Measurements from ENCODE around the gene RAP1A. TPM values are rescaled to one million over a fixed set of nuclear protein-coding genes. Genes with fewer than 3 reads are reported as not detected.

Gene RAP1A
- polyA plus RNA-seq, 1 of the 3 experiments (the other 2 are of a cell fraction) = 17.7 TPM

DNA sequence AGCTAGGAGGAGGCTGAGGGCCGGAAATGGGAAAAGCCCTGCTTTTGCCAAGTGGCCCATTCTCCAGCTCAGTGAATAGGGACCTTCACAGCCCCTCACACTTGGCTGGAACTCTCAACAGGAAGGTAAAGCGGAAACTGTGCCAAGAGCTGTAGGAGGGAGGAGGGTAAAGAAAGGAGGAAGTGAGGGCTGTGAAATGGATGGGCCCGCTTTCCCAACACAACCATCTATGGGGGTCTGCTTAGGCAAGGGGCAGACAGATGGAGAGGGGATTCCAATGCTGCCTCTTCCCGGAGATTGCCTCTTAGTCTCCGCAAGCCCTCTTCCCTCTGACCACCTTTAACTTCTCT lies 114.4 kb downstream of the RAP1A start:
- Histone ChIP-seq H3K4me1 (ENCODE audit: control insufficient read depth in 1 of 2, insufficient read depth in 2 of 2, low read depth in 1 of 2, low read length in 1 of 2) (peaks cover 8 to 15% of the 10 kb centered on the region in 2 experiments; a peak in 3 of 4 replicates), H3K27ac (ENCODE audit: low read depth in 2 of 2, low read length in 1 of 2) (no peak overlapping the region), H3K4me2 (no peak overlapping the region), H3K9ac (no peak overlapping the region), H3K9me3 (no peaks in the 10 kb centered on the region), H3K79me2 (ENCODE audit: insufficient read depth) (no peaks in the 10 kb centered on the region), H3K36me3 (replicated peaks in 1 of 2; ENCODE audit: control insufficient read depth in 1 of 2, insufficient read depth in 2 of 2, low read length in 1 of 2) (no peaks in the 10 kb centered on the region), H4K20me1 (ENCODE audit: insufficient read depth) (no peaks in the 10 kb centered on the region), H2AFZ (ENCODE audit: low read depth) (no peak overlapping the region), H3K27me3 (ENCODE audit: insufficient read depth) (no peaks in the 10 kb centered on the region), H3K4me3 (ENCODE audit: low read depth in 2 of 2, low read length in 1 of 2) (no peak overlapping the region), H3F3A (replicated peaks; ENCODE audit: insufficient read depth) (no peaks in the 10 kb centered on the region), H3K9me2 (no peaks in the 10 kb centered on the region)
- ChIA-PET POLR2A (no interaction called here), CTCF (no interaction called here)
- 93% methylated on average over 5 of the region's 5 CpGs for WGBS (ENCODE audit: low lambda C conversion rate)
- DNase-seq = no peak
- TF ChIP-seq TAF1 (IDR thresholded peaks at IDR 0.05; ENCODE audit: borderline replicate concordance, low read depth, low read length) (no peak), FOSL2 (IDR thresholded peaks at IDR 0.05; ENCODE audit: borderline replicate concordance, low read depth) (no peak), FOXJ3 (CRISPR knock-in tag; IDR thresholded peaks at IDR 0.05) (no peak), EP300 (IDR thresholded peaks at IDR 0.05; ENCODE audit: borderline replicate concordance in 1 of 2, low read depth in 1 of 2, low read length in 1 of 2) (no peak), RXRA (IDR thresholded peaks at IDR 0.05; ENCODE audit: borderline replicate concordance, low read depth) (no peak), TCF12 (IDR thresholded peaks at IDR 0.05) (no peak), ELF1 (IDR thresholded peaks at IDR 0.05) (no peak)
- TF ChIP-seq, protein P1, sequence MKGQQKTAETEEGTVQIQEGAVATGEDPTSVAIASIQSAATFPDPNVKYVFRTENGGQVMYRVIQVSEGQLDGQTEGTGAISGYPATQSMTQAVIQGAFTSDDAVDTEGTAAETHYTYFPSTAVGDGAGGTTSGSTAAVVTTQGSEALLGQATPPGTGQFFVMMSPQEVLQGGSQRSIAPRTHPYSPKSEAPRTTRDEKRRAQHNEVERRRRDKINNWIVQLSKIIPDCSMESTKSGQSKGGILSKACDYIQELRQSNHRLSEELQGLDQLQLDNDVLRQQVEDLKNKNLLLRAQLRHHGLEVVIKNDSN (IDR thresholded peaks at IDR 0.05; ENCODE audit: borderline replicate concordance, low read depth) = no peak

DNA sequence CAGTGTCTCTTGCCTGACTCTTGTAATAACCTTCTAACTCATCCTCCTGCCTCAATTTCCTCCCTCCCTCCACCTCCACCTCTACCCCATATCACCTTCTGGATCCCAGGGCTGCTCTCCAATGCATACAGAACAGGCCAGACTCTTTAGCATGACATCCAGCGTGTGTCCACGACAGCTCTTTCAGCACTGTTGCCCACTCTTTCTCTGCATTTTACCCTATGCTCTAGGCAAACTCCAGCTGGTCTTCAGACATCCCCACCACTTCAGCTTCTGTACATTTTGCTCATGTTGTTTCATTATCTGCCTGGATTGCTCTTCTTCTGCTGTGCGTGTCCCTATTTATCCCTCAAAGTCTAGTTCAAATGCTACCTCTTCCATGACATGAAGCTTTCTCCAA lies 114.8 kb downstream of the RAP1A start:
- H3K79me2 ChIP-seq (ENCODE audit: insufficient read depth) = no peaks in the 10 kb centered on the region
- peaks cover under 1% of the 10 kb centered on the region for H3F3A ChIP-seq (replicated peaks; ENCODE audit: insufficient read depth)
- H3K4me2 ChIP-seq = no peak overlapping the region
- H3K4me1 ChIP-seq (ENCODE audit: control insufficient read depth in 1 of 2, insufficient read depth in 2 of 2, low read depth in 1 of 2, low read length in 1 of 2) = peaks cover 8 to 15% of the 10 kb centered on the region in 2 experiments; a peak in 3 of 4 replicates
- H3K27ac ChIP-seq (ENCODE audit: low read depth in 2 of 2, low read length in 1 of 2) = no peak overlapping the region
- no peaks in the 10 kb centered on the region for H3K9me2 ChIP-seq
- no peaks in the 10 kb centered on the region for H3K36me3 ChIP-seq (replicated peaks in 1 of 2; ENCODE audit: control insufficient read depth in 1 of 2, insufficient read depth in 2 of 2, low read length in 1 of 2)
- ChIA-PET POLR2A (no interaction called here), CTCF (interaction anchor here (1.0 to 1.8 kb wide), 2 partner anchors 13 to 20 kb away, joined by 4 to 9 read pairs; no protein-coding TSS in a partner anchor)
- H3K4me3 ChIP-seq (ENCODE audit: low read depth in 2 of 2, low read length in 1 of 2) = no peak overlapping the region
- TF ChIP-seq FOXM1 (IDR thresholded peaks at IDR 0.05; ENCODE audit: low read depth) = no peak
- no peak for TF ChIP-seq JUND (IDR thresholded peaks at IDR 0.05)
- TF ChIP-seq CHD2 (IDR thresholded peaks at IDR 0.05; ENCODE audit: low read length, partially characterized antibody) = no peak
- TF ChIP-seq, protein P2, sequence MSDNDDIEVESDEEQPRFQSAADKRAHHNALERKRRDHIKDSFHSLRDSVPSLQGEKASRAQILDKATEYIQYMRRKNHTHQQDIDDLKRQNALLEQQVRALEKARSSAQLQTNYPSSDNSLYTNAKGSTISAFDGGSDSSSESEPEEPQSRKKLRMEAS (IDR thresholded peaks at IDR 0.05; ENCODE audit: low read depth) = no peak
- TF ChIP-seq FOXJ3 (CRISPR knock-in tag; IDR thresholded peaks at IDR 0.05) = no peak
- TF ChIP-seq RFX5 (IDR thresholded peaks at IDR 0.05; ENCODE audit: low read length) = no peak
- no peak overlapping the region for H2AFZ ChIP-seq (ENCODE audit: low read depth)
- H4K20me1 ChIP-seq (ENCODE audit: insufficient read depth) = no peaks in the 10 kb centered on the region
- DNase-seq = no peak
- H3K9me3 ChIP-seq = no peaks in the 10 kb centered on the region
- H3K9ac ChIP-seq = no peak overlapping the region
- WGBS (ENCODE audit: low lambda C conversion rate) = 97% methylated on average over 3 of the region's 3 CpGs
- H3K27me3 ChIP-seq (ENCODE audit: insufficient read depth) = no peaks in the 10 kb centered on the region

DNA sequence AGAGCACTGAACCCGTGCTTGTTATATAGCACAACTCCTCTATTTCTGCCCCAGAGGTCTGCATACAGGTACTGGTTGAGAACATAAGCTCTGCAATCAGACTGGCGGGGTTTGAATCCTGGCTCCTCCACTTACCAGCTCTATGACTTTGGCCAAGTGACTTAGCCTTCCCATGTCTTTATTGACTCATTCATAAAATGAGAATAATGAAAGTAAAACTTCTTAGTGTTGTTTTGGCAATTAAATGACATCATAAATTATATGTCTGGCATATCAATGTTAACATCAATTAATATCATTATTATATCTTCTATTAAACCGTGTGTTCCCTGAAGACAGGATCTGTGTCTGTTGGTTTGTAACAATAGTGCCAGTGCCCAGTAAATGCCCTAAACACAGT lies 115.3 kb downstream of the RAP1A start:
- Histone ChIP-seq H3K4me2 (no peak overlapping the region), H3K27me3 (ENCODE audit: insufficient read depth) (no peaks in the 10 kb centered on the region), H3K36me3 (replicated peaks in 1 of 2; ENCODE audit: control insufficient read depth in 1 of 2, insufficient read depth in 2 of 2, low read length in 1 of 2) (no peaks in the 10 kb centered on the region), H3K4me3 (ENCODE audit: low read depth in 2 of 2, low read length in 1 of 2) (no peak overlapping the region), H3F3A (replicated peaks; ENCODE audit: insufficient read depth) (peaks cover 5% of the 10 kb centered on the region), H3K9me3 (no peaks in the 10 kb centered on the region), H2AFZ (ENCODE audit: low read depth) (no peak overlapping the region), H4K20me1 (ENCODE audit: insufficient read depth) (no peaks in the 10 kb centered on the region), H3K9ac (no peak overlapping the region), H3K79me2 (ENCODE audit: insufficient read depth) (no peaks in the 10 kb centered on the region), H3K4me1 (ENCODE audit: control insufficient read depth in 1 of 2, insufficient read depth in 2 of 2, low read depth in 1 of 2, low read length in 1 of 2) (peaks cover 8 to 15% of the 10 kb centered on the region in 2 experiments; a peak in 3 of 4 replicates), H3K9me2 (no peaks in the 10 kb centered on the region), H3K27ac (ENCODE audit: low read depth in 2 of 2, low read length in 1 of 2) (no peak overlapping the region)
- ChIA-PET CTCF (interaction anchor here (1.0 to 1.8 kb wide), 3 partner anchors 13 to 635 kb away, joined by 3 to 9 read pairs (median 4); no protein-coding TSS in a partner anchor), POLR2A (no interaction called here)
- no peak for DNase-seq
- no peak for TF ChIP-seq RFX5 (IDR thresholded peaks at IDR 0.05; ENCODE audit: low read length)
- no peak for TF ChIP-seq JUND (IDR thresholded peaks at IDR 0.05)
- TF ChIP-seq RAD21 (IDR thresholded peaks at IDR 0.05; ENCODE audit: low read length) = no peak
- TF ChIP-seq, protein P3, sequence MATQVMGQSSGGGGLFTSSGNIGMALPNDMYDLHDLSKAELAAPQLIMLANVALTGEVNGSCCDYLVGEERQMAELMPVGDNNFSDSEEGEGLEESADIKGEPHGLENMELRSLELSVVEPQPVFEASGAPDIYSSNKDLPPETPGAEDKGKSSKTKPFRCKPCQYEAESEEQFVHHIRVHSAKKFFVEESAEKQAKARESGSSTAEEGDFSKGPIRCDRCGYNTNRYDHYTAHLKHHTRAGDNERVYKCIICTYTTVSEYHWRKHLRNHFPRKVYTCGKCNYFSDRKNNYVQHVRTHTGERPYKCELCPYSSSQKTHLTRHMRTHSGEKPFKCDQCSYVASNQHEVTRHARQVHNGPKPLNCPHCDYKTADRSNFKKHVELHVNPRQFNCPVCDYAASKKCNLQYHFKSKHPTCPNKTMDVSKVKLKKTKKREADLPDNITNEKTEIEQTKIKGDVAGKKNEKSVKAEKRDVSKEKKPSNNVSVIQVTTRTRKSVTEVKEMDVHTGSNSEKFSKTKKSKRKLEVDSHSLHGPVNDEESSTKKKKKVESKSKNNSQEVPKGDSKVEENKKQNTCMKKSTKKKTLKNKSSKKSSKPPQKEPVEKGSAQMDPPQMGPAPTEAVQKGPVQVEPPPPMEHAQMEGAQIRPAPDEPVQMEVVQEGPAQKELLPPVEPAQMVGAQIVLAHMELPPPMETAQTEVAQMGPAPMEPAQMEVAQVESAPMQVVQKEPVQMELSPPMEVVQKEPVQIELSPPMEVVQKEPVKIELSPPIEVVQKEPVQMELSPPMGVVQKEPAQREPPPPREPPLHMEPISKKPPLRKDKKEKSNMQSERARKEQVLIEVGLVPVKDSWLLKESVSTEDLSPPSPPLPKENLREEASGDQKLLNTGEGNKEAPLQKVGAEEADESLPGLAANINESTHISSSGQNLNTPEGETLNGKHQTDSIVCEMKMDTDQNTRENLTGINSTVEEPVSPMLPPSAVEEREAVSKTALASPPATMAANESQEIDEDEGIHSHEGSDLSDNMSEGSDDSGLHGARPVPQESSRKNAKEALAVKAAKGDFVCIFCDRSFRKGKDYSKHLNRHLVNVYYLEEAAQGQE (IDR thresholded peaks at IDR 0.05; ENCODE audit: low read depth, low read length) = no peak
- no peak for TF ChIP-seq POLR2AphosphoS5 (IDR thresholded peaks at IDR 0.05; ENCODE audit: low read depth, low read length)
- TF ChIP-seq RCOR1 (IDR thresholded peaks at IDR 0.05; ENCODE audit: low read length) = no peak
- TF ChIP-seq NRF1 (IDR thresholded peaks at IDR 0.05; ENCODE audit: low read depth, low read length) = no peak
- TF ChIP-seq, protein P2 (IDR thresholded peaks at IDR 0.05; ENCODE audit: low read depth) = no peak
- no peak for TF ChIP-seq FOSL2 (IDR thresholded peaks at IDR 0.05; ENCODE audit: borderline replicate concordance, low read depth)
- 86% methylated on average over 3 of the region's 3 CpGs for WGBS (ENCODE audit: low lambda C conversion rate)
